ENCODE results near the gene A2M.
"Not testable (repeated sequence)": the region's sequence is repeated elsewhere in the genome, so short reads cannot be mapped to it uniquely, and the experiment has no call there.

Gene A2M

GRCh38 chr12:9115731-9116559 is at the start of gene A2M:
Gene A2M, minus strand, starts transcription at chr12:9115919. Its CDS starts 70 bp downstream, at chr12:9115849.
- DNase-seq, result no peak

- no peak for DNase-seq
These were observed 47.7 kb upstream of the A2M start for GRCh38 chr12:9163392-9163791.

GRCh38 chr12:9156119-9156518 is 40.4 kb upstream of the A2M start:
- DNase-seq, result no peak

- no peak for DNase-seq
These were observed 33.7 kb upstream of the A2M start for GRCh38 chr12:9149372-9149771.

- no peak for DNase-seq
These were observed 33.2 kb upstream of the A2M start for GRCh38 chr12:9148926-9149325.

- DNase-seq, result no peak
These were observed 31.7 kb upstream of the A2M start for GRCh38 chr12:9147461-9147860.

- no peak for DNase-seq
These were observed 29.0 kb upstream of the A2M start for GRCh38 chr12:9144730-9145106.

- DNase-seq, result no peak
These were observed 28.4 kb upstream of the A2M start for GRCh38 chr12:9143929-9144729.

GRCh38 chr12:9143137-9143536 is 27.4 kb upstream of the A2M start:
- DNase-seq, result no peak

GRCh38 chr12:9139588-9140290 is 24.0 kb upstream of the A2M start:
- not testable (repeated sequence) for DNase-seq

GRCh38 chr12:9135903-9136310 is 20.2 kb upstream of the A2M start:
- DNase-seq, result no peak

GRCh38 chr12:9134981-9135628 is 19.4 kb upstream of the A2M start:
- no peak for DNase-seq

- DNase-seq, result no peak
These were observed 17.6 kb upstream of the A2M start for GRCh38 chr12:9133216-9133916.

- no peak for DNase-seq
These were observed 16.4 kb upstream of the A2M start for GRCh38 chr12:9132008-9132535.

- no peak for DNase-seq
These were observed 14.5 kb upstream of the A2M start for GRCh38 chr12:9130244-9130643.

- DNase-seq, result no peak
These were observed 12.4 kb upstream of the A2M start for GRCh38 chr12:9127936-9128663.

GRCh38 chr12:9127484-9127883 is 11.8 kb upstream of the A2M start:
- DNase-seq, result no peak

GRCh38 chr12:9124383-9125031 is 8.8 kb upstream of the A2M start:
- no peak for DNase-seq

GRCh38 chr12:9123781-9124382 is 8.2 kb upstream of the A2M start:
- DNase-seq, result no peak

GRCh38 chr12:9122091-9122609 is 6.4 kb upstream of the A2M start:
- DNase-seq, result no peak
